ENCODE results near the gene ZNF614. TPM values are rescaled to one million over a fixed set of nuclear protein-coding genes. Genes with fewer than 3 reads are reported as not detected.
"Not testable (repeated sequence)": the region's sequence is repeated elsewhere in the genome, so short reads cannot be mapped to it uniquely, and the experiment has no call there.

The ZNF614 gene
- total RNA-seq, 2 experiments from 2014 or later: 8.9 to 11.2 TPM

GRCh38 chr19:52069653-52070052 is 41.5 kb upstream of the ZNF614 start:
- Histone ChIP-seq H3K4me3 (ENCODE audit: low read depth, low read length, poor library complexity, severe bottlenecking) (no peak overlapping the region), H3K4me1 (ENCODE audit: insufficient read depth, low read length, poor library complexity, severe bottlenecking) (no peaks in the 10 kb centered on the region), H3K4me2 (ENCODE audit: low read length) (no peak overlapping the region), H2AFZ (ENCODE audit: low read length) (no peak overlapping the region), H3K79me2 (ENCODE audit: insufficient read depth, low read depth, low read length) (no peaks in the 10 kb centered on the region), H3K9me3 (ENCODE audit: low read length) (peaks cover 12% of the 10 kb centered on the region; the same call in 1 of the 2 replicates), H4K20me1 (ENCODE audit: insufficient read depth, low read length) (no peaks in the 10 kb centered on the region), H3K9me2 (ENCODE audit: insufficient read depth, low read length) (no peaks in the 10 kb centered on the region), H3K36me3 (ENCODE audit: insufficient read depth, low read length) (no peaks in the 10 kb centered on the region), H3K27ac (ENCODE audit: low read depth, low read length, poor library complexity, severe bottlenecking) (no peak overlapping the region)
- no TSS peak for BruUV-seq (replicated peaks)
- no peak for DNase-seq (ENCODE audit: low spot score)
- CTCF ChIA-PET (ENCODE audit: unreplicated experiment): no interaction called here
- intact Hi-C loops (cut with micrococcal nuclease; ENCODE audit: unreplicated experiment): no loop called here
- POLR2A ChIA-PET: no interaction called here
- TF ChIP-seq, protein P1, sequence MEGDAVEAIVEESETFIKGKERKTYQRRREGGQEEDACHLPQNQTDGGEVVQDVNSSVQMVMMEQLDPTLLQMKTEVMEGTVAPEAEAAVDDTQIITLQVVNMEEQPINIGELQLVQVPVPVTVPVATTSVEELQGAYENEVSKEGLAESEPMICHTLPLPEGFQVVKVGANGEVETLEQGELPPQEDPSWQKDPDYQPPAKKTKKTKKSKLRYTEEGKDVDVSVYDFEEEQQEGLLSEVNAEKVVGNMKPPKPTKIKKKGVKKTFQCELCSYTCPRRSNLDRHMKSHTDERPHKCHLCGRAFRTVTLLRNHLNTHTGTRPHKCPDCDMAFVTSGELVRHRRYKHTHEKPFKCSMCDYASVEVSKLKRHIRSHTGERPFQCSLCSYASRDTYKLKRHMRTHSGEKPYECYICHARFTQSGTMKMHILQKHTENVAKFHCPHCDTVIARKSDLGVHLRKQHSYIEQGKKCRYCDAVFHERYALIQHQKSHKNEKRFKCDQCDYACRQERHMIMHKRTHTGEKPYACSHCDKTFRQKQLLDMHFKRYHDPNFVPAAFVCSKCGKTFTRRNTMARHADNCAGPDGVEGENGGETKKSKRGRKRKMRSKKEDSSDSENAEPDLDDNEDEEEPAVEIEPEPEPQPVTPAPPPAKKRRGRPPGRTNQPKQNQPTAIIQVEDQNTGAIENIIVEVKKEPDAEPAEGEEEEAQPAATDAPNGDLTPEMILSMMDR (conservative IDR thresholded peaks at IDR 0.05; ENCODE audit: low read length): no peak
- no peak for TF ChIP-seq EZH2phosphoT487 (IDR thresholded peaks at IDR 0.05; ENCODE audit: borderline replicate concordance, low read depth, low read length)

- no peaks in the 10 kb centered on the region for H3K79me2 ChIP-seq (ENCODE audit: insufficient read depth, low read depth, low read length)
- no peaks in the 10 kb centered on the region for H4K20me1 ChIP-seq (ENCODE audit: insufficient read depth, low read length)
- H3K36me3 ChIP-seq (ENCODE audit: insufficient read depth, low read length): no peaks in the 10 kb centered on the region
- TF ChIP-seq, protein P1 (conservative IDR thresholded peaks at IDR 0.05; ENCODE audit: low read length): no peak
- TF ChIP-seq EZH2phosphoT487 (IDR thresholded peaks at IDR 0.05; ENCODE audit: borderline replicate concordance, low read depth, low read length): no peak
- no peak overlapping the region for H3K27ac ChIP-seq (ENCODE audit: low read depth, low read length, poor library complexity, severe bottlenecking)
- ChIA-PET CTCF (ENCODE audit: unreplicated experiment) (no interaction called here), POLR2A (no interaction called here)
- intact Hi-C loops (cut with micrococcal nuclease; ENCODE audit: unreplicated experiment): no loop called here
- no peaks in the 10 kb centered on the region for H3K9me2 ChIP-seq (ENCODE audit: insufficient read depth, low read length)
- H3K4me3 ChIP-seq (ENCODE audit: low read depth, low read length, poor library complexity, severe bottlenecking): no peak overlapping the region
- no TSS peak for BruUV-seq (replicated peaks)
- H3K4me1 ChIP-seq (ENCODE audit: insufficient read depth, low read length, poor library complexity, severe bottlenecking): no peaks in the 10 kb centered on the region
- DNase-seq (ENCODE audit: low spot score): no peak
- H2AFZ ChIP-seq (ENCODE audit: low read length): no peak overlapping the region
- H3K9me3 ChIP-seq (ENCODE audit: low read length): peaks cover 12% of the 10 kb centered on the region; the same call in 1 of the 2 replicates
- no peak overlapping the region for H3K4me2 ChIP-seq (ENCODE audit: low read length)
Observed at GRCh38 chr19:52066258-52066863, 38.2 kb upstream of the ZNF614 start.

DNA sequence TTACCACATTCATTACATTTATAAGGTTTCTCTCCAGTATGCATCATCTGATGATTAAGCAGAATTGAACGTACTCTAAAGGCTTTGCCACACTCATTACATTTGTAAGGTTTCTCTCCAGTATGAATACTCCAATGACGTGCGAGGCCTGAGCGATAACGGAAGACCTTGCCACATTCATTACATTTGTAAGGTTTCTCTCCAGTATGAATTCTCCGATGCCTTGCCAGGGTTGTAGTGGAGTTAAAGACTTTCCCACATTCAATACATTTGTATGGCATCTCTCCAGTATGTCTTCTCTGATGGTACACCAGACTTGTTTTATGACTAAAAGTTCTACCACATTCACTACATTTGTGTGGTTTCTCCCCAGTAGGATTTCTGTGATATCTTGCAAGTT is 37.2 kb upstream of the ZNF614 start:
- Histone ChIP-seq H3K9me3 (ENCODE audit: low read length) (peaks cover 12% of the 10 kb centered on the region; the same call in 1 of the 2 replicates), H3K4me2 (ENCODE audit: low read length) (no peak overlapping the region), H3K4me1 (ENCODE audit: insufficient read depth, low read length, poor library complexity, severe bottlenecking) (no peaks in the 10 kb centered on the region), H3K9me2 (ENCODE audit: insufficient read depth, low read length) (no peaks in the 10 kb centered on the region), H2AFZ (ENCODE audit: low read length) (no peak overlapping the region), H3K36me3 (ENCODE audit: insufficient read depth, low read length) (no peaks in the 10 kb centered on the region), H3K79me2 (ENCODE audit: insufficient read depth, low read depth, low read length) (no peaks in the 10 kb centered on the region), H4K20me1 (ENCODE audit: insufficient read depth, low read length) (no peaks in the 10 kb centered on the region), H3K27ac (ENCODE audit: low read depth, low read length, poor library complexity, severe bottlenecking) (no peak overlapping the region), H3K4me3 (ENCODE audit: low read depth, low read length, poor library complexity, severe bottlenecking) (no peak overlapping the region)
- TF ChIP-seq, protein P1 (conservative IDR thresholded peaks at IDR 0.05; ENCODE audit: low read length): no peak
- no peak for TF ChIP-seq EZH2phosphoT487 (IDR thresholded peaks at IDR 0.05; ENCODE audit: borderline replicate concordance, low read depth, low read length)
- ChIA-PET POLR2A (no interaction called here), CTCF (ENCODE audit: unreplicated experiment) (no interaction called here)
- intact Hi-C loops (cut with micrococcal nuclease; ENCODE audit: unreplicated experiment): no loop called here
- BruUV-seq (replicated peaks): no TSS peak
- no peak for DNase-seq (ENCODE audit: low spot score)

- DNase-seq (ENCODE audit: low spot score); H3K9me2 ChIP-seq (ENCODE audit: insufficient read depth, low read length); H3K27ac ChIP-seq (ENCODE audit: low read depth, low read length, poor library complexity, severe bottlenecking); CTCF ChIA-PET (ENCODE audit: unreplicated experiment); H3K4me3 ChIP-seq (ENCODE audit: low read depth, low read length, poor library complexity, severe bottlenecking); H3K4me1 ChIP-seq (ENCODE audit: insufficient read depth, low read length, poor library complexity, severe bottlenecking); H2AFZ ChIP-seq (ENCODE audit: low read length); intact Hi-C loops (cut with micrococcal nuclease; ENCODE audit: unreplicated experiment); BruUV-seq (replicated peaks); H3K4me2 ChIP-seq (ENCODE audit: low read length); H3K79me2 ChIP-seq (ENCODE audit: insufficient read depth, low read depth, low read length); POLR2A ChIA-PET; H3K9me3 ChIP-seq (ENCODE audit: low read length); H4K20me1 ChIP-seq (ENCODE audit: insufficient read depth, low read length); H3K36me3 ChIP-seq (ENCODE audit: insufficient read depth, low read length): not testable (repeated sequence)
Observed at GRCh38 chr19:52056480-52056879, 28.3 kb upstream of the ZNF614 start.
